GM18907 (cell line): Measurements from ENCODE around the gene PRIM2.
A peak's percentile ranks its signal among the peaks of the same experiment; 100 is the strongest.
"Not testable (repeated sequence)": the region's sequence is repeated elsewhere in the genome, so short reads cannot be mapped to it uniquely, and the experiment has no call there.

Source experiments
- ATAC-seq: cut with Tn5 transposase; IDR thresholded peaks from one replicate; pipeline ENCODE4 v1.9.1; 2021; ENCODE audit warnings: mild to moderate bottlenecking, moderate library complexity; ENCODE audit not compliant: unreplicated experiment

Gene PRIM2, protein sequence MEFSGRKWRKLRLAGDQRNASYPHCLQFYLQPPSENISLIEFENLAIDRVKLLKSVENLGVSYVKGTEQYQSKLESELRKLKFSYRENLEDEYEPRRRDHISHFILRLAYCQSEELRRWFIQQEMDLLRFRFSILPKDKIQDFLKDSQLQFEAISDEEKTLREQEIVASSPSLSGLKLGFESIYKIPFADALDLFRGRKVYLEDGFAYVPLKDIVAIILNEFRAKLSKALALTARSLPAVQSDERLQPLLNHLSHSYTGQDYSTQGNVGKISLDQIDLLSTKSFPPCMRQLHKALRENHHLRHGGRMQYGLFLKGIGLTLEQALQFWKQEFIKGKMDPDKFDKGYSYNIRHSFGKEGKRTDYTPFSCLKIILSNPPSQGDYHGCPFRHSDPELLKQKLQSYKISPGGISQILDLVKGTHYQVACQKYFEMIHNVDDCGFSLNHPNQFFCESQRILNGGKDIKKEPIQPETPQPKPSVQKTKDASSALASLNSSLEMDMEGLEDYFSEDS

DNA sequence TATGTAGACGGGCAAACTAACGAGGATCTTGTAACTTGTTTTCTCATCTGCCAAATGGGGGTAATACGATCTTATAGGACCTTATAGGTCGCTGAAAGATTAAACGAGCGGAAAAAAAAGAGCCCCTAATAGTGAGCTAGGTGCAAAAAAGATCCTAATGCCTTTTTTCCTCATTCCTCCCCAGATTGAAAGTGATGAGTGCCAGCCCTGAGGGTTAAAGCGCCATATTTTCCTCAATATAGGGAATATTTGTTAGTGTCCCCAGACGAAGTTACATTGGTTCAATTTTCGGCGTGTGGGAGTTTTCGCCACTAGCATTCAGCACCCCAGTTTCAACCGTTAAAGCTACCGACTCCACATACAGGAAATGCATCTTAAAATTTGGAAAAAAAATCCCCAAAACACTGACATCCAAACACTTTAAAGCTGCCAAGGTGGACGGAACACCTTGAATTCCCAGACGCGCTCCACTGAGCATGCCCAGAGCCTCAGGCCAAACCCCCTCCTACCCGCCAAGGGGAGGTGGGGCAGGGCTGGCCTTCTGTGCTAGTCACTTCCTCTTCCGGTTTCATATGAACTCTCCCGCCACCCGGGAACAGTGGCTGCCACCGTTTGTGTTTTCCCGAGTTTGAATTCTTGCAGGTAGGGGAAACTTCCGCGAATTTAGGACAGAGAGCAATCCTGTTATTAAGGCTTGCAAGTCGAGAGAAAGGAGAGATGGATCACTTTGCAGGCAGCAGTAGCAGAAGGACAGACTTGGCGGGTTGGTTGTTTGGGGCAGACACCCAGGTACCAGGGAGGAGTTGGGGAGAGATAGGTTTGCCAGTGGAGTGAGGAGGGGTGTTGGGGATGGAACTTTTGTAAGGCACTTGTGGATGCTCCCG lies at the start of gene PRIM2:
Gene PRIM2 (plus strand): TSS at position 571 of the 884 bp plus-strand sequence. CDS start 816 bp downstream, outside the sequence.
- peak; percentile 91 for ATAC-seq

DNA sequence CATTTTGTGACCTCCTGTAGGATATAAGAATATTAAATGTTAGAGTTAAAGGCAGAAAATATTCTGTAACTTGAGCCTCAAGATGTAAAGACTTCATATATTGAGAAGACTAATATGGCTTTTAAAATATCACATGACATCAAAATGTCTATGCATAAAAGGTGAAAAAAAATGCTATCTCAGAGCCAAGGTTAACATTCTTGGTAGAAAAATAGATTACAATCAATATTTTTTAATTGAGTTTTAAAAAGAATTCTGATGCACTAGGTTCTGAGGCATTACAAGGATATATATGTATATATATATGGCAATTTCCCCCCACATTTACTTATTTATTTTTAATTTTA lies 49.2 kb upstream of the PRIM2 start:
- no peak for ATAC-seq

DNA sequence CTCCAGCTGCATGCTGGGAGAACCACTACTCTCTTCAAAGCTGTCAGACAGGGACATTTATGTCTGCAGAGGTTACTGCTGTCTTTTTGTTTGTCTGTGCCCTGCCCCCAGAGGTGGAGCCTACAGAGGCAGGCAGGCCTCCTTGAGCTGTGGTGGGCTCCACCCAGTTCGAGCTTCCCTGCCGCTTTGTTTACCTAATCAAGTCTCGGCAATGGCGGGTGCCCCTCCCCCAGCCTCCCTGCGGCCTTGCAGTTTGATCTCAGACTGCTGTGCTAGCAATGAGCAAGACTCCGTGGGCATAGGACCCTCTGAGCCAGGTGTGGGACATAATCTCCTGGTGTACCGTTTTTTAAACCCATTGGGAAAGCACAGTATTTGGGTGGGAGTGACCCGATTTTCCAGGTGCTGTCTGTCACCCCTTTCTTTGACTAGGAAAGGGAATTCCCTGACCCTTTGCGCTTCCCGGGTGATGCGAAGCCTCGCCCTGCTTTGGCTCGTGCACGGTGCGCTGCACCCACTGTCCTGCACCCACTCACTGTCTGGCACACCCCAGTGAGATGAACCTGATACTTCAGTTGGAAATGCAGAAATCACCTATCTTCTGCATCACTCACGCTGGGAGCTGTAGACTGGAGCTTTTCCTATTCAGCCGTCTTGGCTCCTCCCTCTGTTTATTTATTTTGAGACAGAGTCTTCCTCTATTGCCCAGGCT lies 43.2 kb upstream of the PRIM2 start:
- not testable (repeated sequence) for ATAC-seq

DNA sequence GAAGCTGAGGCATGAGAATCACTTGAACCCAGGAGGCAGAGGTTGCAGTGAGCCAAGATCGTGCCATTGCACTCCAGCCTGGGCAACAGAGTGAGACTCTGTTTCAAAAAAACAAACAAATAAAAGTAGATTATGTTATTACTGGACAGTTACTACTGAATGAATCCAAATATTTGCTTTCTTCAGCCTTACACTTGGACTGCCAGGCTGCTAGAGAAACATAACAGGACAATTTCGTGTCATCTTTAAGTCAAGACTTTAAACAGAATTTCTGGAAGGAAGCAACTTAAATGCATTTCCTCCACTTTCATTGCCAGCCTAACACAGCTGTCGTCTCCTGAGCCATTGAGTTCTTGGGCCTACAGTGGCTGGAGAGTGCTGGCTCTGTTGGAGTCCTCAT lies 42.0 kb upstream of the PRIM2 start:
- ATAC-seq = no peak

DNA sequence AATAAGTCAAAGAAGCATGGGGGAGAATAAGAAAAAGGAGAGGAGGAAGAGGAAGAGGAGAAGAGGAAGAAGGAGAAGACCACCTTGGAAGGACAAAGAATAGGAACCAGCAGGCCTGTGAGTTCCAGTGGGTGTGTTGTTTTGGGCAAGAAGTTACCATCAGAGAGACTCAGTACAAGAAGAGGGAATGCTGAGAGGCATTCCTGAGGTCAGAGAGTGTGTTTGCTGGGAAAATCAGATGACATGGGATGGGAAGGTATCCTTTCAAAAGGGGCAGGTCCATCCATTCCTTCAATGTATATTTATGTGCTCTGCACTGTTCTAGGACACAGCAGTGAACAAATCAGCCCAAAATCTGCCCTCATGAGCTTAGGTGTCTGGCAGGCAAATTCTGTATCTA lies 40.5 kb upstream of the PRIM2 start:
- no peak for ATAC-seq

DNA sequence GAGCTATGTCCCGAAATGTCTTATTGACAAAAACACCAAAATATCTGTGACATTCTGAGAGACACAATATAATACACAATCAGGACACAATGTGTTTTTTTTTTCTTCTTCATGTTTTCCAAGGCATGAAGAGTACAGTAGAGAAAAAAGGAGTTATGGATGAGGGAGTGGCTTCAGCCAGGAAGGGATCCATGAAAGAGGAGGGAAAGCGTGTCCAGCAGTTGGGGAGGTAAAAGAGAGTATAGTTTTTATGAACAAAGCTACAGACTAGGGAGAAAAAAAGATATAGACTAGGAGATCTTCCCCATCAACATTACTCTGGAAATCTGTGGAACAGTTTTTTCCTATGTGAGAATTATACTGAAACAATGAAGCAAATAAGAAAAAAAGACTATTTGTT lies 38.9 kb upstream of the PRIM2 start:
- no peak for ATAC-seq

DNA sequence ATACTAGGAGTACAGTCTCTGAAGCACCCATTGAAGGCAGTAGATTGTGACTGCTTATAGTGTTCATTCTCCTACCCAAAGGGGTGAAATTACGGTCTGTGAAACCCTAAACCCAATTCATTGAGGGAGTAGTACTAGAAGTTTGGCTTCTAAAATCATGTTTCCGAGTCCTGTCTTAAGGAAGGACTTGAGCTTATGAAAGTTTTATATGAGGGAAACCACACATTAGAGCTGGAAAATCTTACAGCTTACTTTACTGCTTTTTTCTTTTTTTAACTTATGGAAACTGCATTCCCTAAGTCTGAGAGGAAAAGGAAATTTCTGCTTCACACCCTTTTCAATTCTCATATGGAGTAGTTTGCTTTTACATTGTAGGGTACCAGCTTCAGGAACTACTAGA lies 38.4 kb upstream of the PRIM2 start:
- no peak for ATAC-seq

DNA sequence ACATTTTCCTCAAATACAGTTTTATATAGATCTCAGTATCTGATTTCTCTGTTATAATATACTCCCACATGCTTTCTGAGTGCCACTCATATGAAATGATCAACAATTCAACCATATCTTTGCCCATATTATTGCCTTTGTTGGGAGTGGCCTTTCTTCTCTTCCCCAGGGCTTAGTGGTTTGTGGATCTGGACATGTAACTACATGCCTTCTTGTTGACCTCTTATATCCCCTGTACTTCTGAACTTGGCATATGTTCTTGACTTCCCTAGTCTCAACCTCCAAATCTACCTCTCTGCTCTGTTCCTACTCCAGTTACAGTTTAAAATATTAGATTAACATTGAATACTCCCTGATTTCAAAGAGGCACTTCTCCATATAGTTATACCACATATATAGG lies 34.3 kb upstream of the PRIM2 start:
- no peak for ATAC-seq

DNA sequence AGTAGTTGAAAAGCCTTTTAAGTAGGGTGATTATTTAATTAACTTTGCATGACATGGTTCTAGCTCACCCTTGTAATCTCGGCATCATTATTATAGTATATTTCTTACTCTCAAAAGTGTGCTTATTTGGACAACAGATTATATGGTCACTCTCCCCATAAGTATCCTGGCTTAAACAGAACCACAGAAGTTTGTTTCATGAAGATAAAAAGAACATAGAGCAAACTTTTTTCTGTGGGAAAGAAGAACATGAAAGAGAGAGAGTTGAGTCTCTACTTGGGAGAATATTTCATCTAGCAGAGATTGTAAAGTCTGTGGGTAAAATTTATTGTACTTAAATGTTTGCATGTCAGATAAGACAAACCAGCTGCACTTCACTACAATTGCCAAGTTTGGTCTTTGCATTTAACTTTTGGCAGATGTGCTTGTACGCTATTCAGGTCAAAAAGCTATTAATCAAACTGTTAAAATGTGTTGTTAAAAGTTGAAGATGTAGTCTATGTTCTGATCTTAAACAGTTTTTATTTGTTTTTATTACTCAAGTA lies 33.4 kb upstream of the PRIM2 start:
- no peak for ATAC-seq

DNA sequence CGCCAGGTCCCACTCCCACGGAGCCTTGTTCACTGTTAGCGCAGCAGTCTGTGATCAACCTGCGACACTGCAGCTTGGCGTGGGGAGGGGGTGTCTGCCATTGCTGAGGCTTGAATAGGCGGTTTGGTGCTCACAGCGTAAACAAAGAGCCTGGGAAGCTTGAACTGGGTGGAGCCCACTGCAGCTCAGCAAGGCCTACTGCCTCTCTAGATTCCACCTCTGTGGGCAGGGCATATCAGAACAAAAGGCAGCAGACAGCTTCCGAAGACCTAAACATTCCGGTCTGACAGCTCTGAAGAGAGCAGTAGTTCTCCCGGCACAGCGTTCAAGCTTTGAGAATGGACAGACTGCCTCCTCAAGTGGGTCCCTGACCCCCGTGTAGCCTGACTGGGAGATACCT lies 29.3 kb upstream of the PRIM2 start:
- ATAC-seq = not testable (repeated sequence)

DNA sequence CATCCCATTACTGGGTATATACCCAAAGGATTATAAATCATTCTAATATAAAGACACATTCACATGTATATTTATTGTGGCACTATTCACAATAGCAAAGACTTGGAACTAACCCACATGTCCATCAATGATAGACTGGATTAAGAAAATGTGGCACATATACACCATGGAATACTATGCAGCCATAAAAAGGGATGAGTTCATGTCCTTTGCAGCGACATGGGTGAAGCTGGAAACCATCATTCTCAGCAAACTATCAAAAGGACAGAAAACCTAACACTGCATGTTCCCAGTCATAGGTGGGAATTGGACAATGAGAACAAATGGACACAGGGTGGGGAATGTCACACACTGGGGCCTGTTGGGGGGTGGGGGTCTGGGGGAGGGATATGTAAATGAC lies 24.0 kb upstream of the PRIM2 start:
- ATAC-seq = not testable (repeated sequence)

DNA sequence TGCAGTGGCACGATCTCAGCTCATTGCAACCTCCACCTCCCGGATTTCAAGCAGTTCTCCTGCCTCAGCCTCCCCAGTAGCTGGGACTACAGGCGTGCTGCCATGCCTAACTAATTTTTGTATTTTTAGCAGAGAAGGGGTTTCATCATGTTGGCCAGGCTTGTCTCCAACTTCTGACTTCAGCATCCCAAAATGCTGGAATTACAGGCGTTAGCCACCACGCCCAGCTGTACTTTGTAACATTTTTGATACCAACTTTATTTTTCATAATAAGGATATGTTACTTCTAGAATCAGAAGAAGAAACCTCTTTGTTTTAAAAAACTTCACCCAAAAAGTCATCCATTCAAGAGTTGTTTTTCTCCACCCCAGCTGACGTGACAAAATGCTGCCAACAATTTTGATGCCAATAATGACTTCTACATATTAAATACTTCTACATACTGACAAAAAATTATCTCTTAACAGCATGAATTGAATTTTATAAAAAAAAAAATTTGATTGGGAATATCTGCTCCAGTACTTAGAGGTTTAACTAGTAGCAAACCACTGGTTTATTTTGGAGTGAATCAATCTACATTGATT lies 22.5 kb upstream of the PRIM2 start:
- ATAC-seq = no peak

DNA sequence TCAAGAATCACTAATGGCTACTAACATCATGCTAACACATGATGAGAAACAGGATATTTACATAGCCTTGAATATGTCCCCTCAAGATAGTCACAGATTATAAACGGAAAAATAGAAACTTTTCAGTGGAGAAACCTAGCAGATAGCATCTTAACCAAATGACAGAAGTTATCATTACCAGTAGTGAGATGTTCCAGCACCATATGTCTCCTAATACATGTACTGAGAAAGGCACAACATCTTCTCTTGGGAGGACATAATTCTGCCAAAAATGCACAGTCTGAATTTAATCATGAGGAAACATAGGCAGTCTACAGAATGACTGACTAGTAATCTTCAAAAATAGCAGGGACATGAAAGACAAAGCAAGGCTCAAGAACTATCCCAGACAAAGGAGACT lies 19.9 kb upstream of the PRIM2 start:
- no peak for ATAC-seq

DNA sequence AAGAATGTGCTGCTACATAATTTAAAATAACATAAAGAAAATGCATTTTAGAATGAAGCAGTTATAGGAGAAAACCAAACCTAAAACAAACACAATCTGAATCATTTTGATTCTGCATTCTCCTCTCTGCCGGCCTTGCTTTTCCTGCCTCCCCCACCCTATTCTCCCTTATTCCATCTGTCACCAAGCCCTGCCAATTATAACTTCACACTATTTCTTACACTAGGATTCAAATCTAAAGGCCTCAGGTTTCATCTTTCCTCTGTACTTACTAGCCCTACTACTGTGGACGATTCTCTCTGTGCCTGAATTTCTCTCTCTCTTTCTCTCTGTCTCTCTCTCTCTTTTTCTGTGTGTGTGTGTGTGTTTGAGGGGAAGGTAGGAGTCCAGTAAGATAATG lies 18.7 kb upstream of the PRIM2 start:
- no peak for ATAC-seq

DNA sequence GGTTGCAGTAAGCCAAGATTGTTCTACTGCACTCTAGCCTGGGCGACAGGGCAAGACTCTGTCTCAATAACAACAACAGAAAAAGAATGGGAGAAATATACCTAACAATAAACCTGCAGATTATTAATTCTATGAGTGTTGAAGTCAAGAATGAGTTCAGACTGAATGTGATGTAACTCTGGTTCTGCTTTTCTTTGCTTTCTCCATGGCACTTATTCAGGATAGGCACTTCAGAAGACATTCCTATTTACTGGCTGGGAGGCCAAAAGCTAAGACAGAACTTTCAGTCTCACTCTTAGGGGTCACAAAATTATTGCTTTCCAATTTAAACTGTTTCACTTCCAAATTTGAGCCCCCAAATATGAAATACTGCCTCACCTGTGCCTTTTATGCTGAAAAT lies 15.7 kb upstream of the PRIM2 start:
- ATAC-seq = no peak

DNA sequence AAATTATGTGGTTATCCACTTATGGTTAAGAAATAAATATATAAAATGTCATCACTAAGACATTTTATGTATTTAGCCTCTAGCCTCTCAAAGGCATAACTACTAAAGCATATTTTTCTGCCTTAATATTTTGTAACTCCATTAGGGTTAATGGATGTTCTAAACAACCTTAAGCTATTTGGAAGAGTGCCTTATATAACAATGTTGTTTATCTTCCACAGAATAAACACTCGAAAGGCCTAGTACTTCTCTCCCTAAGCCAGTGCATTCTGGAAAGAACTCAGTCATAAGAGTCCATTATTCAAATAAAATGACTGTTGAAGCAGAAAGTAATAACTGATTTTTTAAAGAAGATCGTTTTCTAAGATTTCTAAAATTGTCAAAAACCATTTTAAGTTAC lies 15.0 kb upstream of the PRIM2 start:
- no peak for ATAC-seq

DNA sequence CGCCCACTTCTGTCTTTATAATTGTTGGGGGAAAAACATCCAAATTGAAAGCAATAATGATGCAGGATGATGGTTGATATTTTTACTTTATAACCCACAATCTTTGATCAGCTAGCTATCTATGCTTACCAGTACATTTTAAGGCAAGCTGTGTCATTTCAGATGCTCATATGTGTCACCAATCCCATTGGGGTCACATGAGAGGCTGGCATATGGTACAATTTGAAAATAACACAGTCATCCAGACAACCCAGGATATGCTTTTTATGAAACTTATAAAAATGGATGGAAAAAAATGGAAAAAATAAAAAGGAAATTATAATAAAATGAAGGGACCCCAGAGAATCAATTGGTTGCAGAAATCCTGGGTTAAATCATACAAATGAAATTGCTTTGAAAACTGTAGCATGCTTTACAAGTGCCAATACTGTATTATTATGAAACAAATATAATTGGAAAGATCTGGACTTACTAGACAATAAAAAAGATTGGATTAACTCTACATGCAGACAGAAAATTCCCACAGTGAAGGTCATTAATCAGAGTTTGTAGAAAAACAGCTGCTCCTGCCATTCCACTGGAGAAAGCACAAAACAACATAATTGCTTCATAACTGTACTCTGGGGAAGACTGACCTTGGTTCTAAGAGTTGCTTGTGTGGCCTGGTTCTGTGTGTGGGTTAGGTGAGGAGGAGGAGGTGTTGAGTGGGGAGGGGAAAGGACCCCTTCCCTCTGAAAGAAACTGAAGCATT lies 13.3 kb upstream of the PRIM2 start:
- ATAC-seq = no peak

DNA sequence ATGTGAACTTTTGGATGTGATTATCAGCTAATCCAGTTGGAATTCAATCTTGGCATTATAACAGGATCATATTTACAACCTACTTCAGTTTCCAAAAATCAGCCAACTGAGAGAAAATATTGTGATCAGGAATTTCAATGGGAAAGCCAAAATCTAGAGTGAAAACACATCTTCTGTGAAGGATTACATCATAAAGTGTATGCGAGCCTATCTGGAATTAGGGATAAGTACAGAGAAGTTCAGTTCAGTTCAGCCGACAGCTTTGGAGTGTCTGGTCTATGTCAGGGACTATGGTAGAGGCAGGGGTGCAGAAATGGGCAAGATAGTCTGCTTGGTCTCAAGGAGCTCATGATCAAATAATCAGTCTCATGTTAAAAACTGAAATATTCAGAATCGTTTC lies 12.3 kb upstream of the PRIM2 start:
- no peak for ATAC-seq

DNA sequence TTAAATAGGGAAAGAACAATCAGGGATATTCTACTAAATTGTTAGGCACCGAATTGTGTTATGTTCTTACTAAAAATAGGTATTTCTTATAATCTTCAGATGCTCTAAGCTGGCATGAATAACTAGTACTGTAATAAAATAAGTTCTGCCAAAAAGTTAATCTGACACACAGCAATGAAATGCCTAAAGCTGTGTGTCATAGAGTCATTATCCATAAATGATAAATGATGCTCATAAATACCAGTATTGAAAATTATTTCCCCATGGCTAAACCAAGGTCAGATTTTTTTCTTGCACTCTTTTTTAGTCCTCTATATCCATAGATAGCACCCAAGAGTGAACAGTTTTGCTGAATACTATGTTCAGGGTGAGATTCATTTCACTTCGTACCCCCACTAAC lies 11.7 kb upstream of the PRIM2 start:
- ATAC-seq = no peak

DNA sequence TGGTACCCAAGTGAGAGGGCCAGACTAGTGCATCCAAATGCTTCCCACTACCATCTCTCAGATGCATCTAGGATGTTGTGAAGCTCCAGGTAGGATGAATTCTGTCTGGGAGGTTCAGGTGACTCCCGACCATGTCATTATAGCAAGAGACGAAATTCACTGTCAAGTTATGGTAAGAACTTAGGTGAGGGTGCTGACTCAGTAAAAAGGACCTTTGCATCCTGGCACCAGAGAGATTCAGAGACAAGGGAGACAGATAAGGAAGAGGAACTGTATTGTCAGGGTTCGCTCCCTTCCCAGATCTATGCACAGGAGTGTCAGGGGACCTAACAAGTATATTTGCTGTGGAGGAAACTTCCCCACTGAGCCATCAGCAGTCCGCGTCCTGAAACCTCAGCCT lies 11.2 kb upstream of the PRIM2 start:
- ATAC-seq = no peak
